ENCODE measurements around the gene M6PR. TPM values are rescaled to one million over a fixed set of nuclear protein-coding genes. Genes with fewer than 3 reads are reported as not detected.

Gene M6PR
- total and polyA plus RNA-seq, 2 of the 13 experiments (the other 11 are each of a cell fraction or from before 2014, with no cell fraction given): 98.2 to 127 TPM

GRCh38 chr12:8950702-8951478 is 1.4 kb upstream of the M6PR start:
- Histone ChIP-seq H3K79me2 (ENCODE audit: insufficient read depth, low read length) (peaks cover 32% of the 10 kb centered on the region), H3K27me3 (ENCODE audit: control insufficient read depth in 1 of 2, insufficient read depth in 2 of 2, low read length in 2 of 2) (no peaks in the 10 kb centered on the region; a peak in 1 of 5 replicates), H4K20me1 (ENCODE audit: insufficient read depth, low read length) (no peaks in the 10 kb centered on the region), H3K4me2 (ENCODE audit: low read depth, low read length) (peak overlapping the region; percentile 90), H2AFZ (ENCODE audit: low read length) (peak overlapping the region; percentile 100), H3K36me3 (replicated peaks in 1 of 2; ENCODE audit: control insufficient read depth in 1 of 2, insufficient read depth in 2 of 2, low read length in 2 of 2) (peaks cover 0 to 6% of the 10 kb centered on the region in 2 experiments; a peak in 1 of 5 replicates), H3K4me1 (ENCODE audit: insufficient read depth, low read length) (peaks cover 30% of the 10 kb centered on the region), H3K9ac (ENCODE audit: insufficient read depth, low read depth, low read length) (peak overlapping the region; percentile 90), H3K9me3 (ENCODE audit: low read length) (no peaks in the 10 kb centered on the region; the same call in 1 of the 2 replicates), H3K4me3 (replicated peaks in 1 of 3; ENCODE audit: insufficient read depth in 1 of 3, low read depth in 2 of 3, low read length in 3 of 3) (peak overlapping the region; percentile 81 to 89 (median 86)), H3K27ac (ENCODE audit: extremely low read length, insufficient read depth, low read length) (peak overlapping the region; percentile 93)
- BruUV-seq (replicated peaks): no TSS peak
- WGBS (ENCODE audit: low lambda C conversion rate): 26% methylated on average over 9 of the region's 9 CpGs
- TF ChIP-seq ZNF121 (CRISPR knock-in tag; IDR thresholded peaks at IDR 0.05): peak; percentile 91
- 0 out of 2 replicates have a peak, but pooled peaks have one; percentile 33 for TF ChIP-seq ZMYM3 (CRISPR knock-in tag; IDR thresholded peaks at IDR 0.05)
- no peak for TF ChIP-seq ATF7 (IDR thresholded peaks at IDR 0.05)
- TF ChIP-seq ATF7 (CRISPR knock-in tag; IDR thresholded peaks at IDR 0.05): no peak
- ChIA-PET POLR2A (interaction anchor here (1.7 kb wide), 1 partner anchor 17 kb away, joined by 8 read pairs; no protein-coding TSS in a partner anchor), CTCF (ENCODE audit: low intra/inter-chr PET ratio, low total read pairs) (interaction anchor here (1.6 kb wide), 1 partner anchor 89 kb away, joined by 5 read pairs; no protein-coding TSS in a partner anchor)
- DNase-seq (ENCODE audit: low spot score) (no peak), FAIRE-seq (no peak), ATAC-seq (no peak)
- intact Hi-C loops (cut with micrococcal nuclease; ENCODE audit: unreplicated experiment) (loop anchor here (1.0 kb wide), 1 partner anchor 88 kb away; no protein-coding TSS in a partner anchor), in situ Hi-C loops (cut with HindIII; ENCODE audit: extremely low pct_ligation_motif_present, low pct_unique_long_range_greater_than_20kb) (no loop called here)

GRCh38 chr12:8950221-8950527 is 729 bp upstream of the M6PR start:
- H3K9me3 ChIP-seq (ENCODE audit: low read length): no peaks in the 10 kb centered on the region; the same call in 1 of the 2 replicates
- FAIRE-seq: no peak
- H3K9ac ChIP-seq (ENCODE audit: insufficient read depth, low read depth, low read length): peak overlapping the region; percentile 90
- ATAC-seq: peak; percentile 28
- H3K36me3 ChIP-seq (replicated peaks in 1 of 2; ENCODE audit: control insufficient read depth in 1 of 2, insufficient read depth in 2 of 2, low read length in 2 of 2): peaks cover 2 to 12% of the 10 kb centered on the region in 2 experiments; a peak in 4 of 5 replicates
- peak overlapping the region; percentile 100 for H2AFZ ChIP-seq (ENCODE audit: low read length)
- H4K20me1 ChIP-seq (ENCODE audit: insufficient read depth, low read length): no peaks in the 10 kb centered on the region
- peak overlapping the region; percentile 93 for H3K27ac ChIP-seq (ENCODE audit: extremely low read length, insufficient read depth, low read length)
- peak overlapping the region; percentile 90 for H3K4me2 ChIP-seq (ENCODE audit: low read depth, low read length)
- no peak for DNase-seq (ENCODE audit: low spot score)
- ChIA-PET CTCF (ENCODE audit: low intra/inter-chr PET ratio, low total read pairs) (interaction anchor here (1.6 kb wide), 1 partner anchor 89 kb away, joined by 5 read pairs; no protein-coding TSS in a partner anchor), POLR2A (interaction anchor here (1.1 to 2.4 kb wide), 8 partner anchors 8 to 166 kb away, joined by 3 to 27 read pairs (median 6); partner anchors contain the start of genes A2M and PHC1)
- H3K27me3 ChIP-seq (ENCODE audit: control insufficient read depth in 1 of 2, insufficient read depth in 2 of 2, low read length in 2 of 2): no peaks in the 10 kb centered on the region; a peak in 1 of 5 replicates
- intact Hi-C loops (cut with micrococcal nuclease; ENCODE audit: unreplicated experiment) (loop anchor here (1.0 kb wide), 1 partner anchor 89 kb away; no protein-coding TSS in a partner anchor), in situ Hi-C loops (cut with HindIII; ENCODE audit: extremely low pct_ligation_motif_present, low pct_unique_long_range_greater_than_20kb) (no loop called here)
- WGBS (ENCODE audit: low lambda C conversion rate): 0% methylated on average over 7 of the region's 7 CpGs
- peaks cover 30% of the 10 kb centered on the region for H3K4me1 ChIP-seq (ENCODE audit: insufficient read depth, low read length)
- H3K4me3 ChIP-seq (replicated peaks in 1 of 3; ENCODE audit: insufficient read depth in 1 of 3, low read depth in 2 of 3, low read length in 3 of 3): peak overlapping the region; percentile 81 to 89 (median 86)
- BruUV-seq (replicated peaks): TSS peak; percentile 74
- H3K79me2 ChIP-seq (ENCODE audit: insufficient read depth, low read length): peaks cover 36% of the 10 kb centered on the region
- TF ChIP-seq ZNF317 (CRISPR knock-in tag; IDR thresholded peaks at IDR 0.05): 0 out of 2 replicates have a peak, but pooled peaks have one; percentile 5
- no peak for TF ChIP-seq FOXM1 (CRISPR knock-in tag; IDR thresholded peaks at IDR 0.05)
- no peak for TF ChIP-seq KLF12 (CRISPR knock-in tag; IDR thresholded peaks at IDR 0.05; ENCODE audit: borderline replicate concordance)
- TF ChIP-seq BCL3 (CRISPR knock-in tag; IDR thresholded peaks at IDR 0.05): peak; percentile 8; the same call in 1 of the 2 replicates
- no peak for TF ChIP-seq SNRNP70 (IDR thresholded peaks at IDR 0.05; ENCODE audit: low read depth, low read length)
- no peak for TF ChIP-seq DNMT3B (CRISPR knock-in tag; conservative IDR thresholded peaks at IDR 0.05)
- TF ChIP-seq ZNF614 (CRISPR knock-in tag; IDR thresholded peaks at IDR 0.05; ENCODE audit: borderline replicate concordance): no peak
- TF ChIP-seq MAFK (conservative IDR thresholded peaks at IDR 0.05 in 1 of 2, IDR thresholded peaks at IDR 0.05 in 1 of 2; ENCODE audit: low read length in 2 of 2): peak; percentile 19 to 27; a peak in 1 of 4 replicates
- TF ChIP-seq ZFP1 (CRISPR knock-in tag; IDR thresholded peaks at IDR 0.05): no peak; the same call in 1 of the 2 replicates
- no peak for TF ChIP-seq CTCF (CRISPR knock-in tag; IDR thresholded peaks at IDR 0.05)

Measured in HepG2 (cell line).